Measurements from ENCODE around the gene FOCAD.

FOCAD gene

GRCh38 chr9:20744036-20744630 lies 60.1 kb downstream of the FOCAD start:
- POLR2A ChIA-PET = interaction anchor here (1.6 kb wide), 1 partner anchor 60 kb away, joined by 4 read pairs; the partner anchor contains the start of gene FOCAD
- H3K4me1 ChIP-seq (ENCODE audit: control insufficient read depth, insufficient read depth, low read length) = 0 out of 2 replicates have a peak, but pooled peaks cover 4% of the 10 kb centered on the region
- no peak overlapping the region for H3K27ac ChIP-seq (ENCODE audit: extremely low read depth, low read depth, low read length)
- no peaks in the 10 kb centered on the region for H3K9me3 ChIP-seq (ENCODE audit: control insufficient read depth, insufficient read depth, low read depth, low read length)
- CTCF ChIA-PET = interaction anchor here (0.6 kb wide), 1 partner anchor 19 kb away, joined by 3 read pairs; no protein-coding TSS in a partner anchor
- H3K4me3 ChIP-seq (ENCODE audit: low read depth, low read length) = no peak overlapping the region
- no peak for TF ChIP-seq ZNF645 (tag by site-specific recombination; IDR thresholded peaks at IDR 0.05)
- TF ChIP-seq ZNF654 (tag by site-specific recombination; IDR thresholded peaks at IDR 0.05; ENCODE audit: low read depth) = no peak
- no peak for TF ChIP-seq ZNF629 (tag by site-specific recombination; IDR thresholded peaks at IDR 0.05)
- TF ChIP-seq ZNF785 (tag by site-specific recombination; IDR thresholded peaks at IDR 0.05) = no peak
- no peak for TF ChIP-seq OSR2 (tag by site-specific recombination; IDR thresholded peaks at IDR 0.05)
- TF ChIP-seq, protein P1, sequence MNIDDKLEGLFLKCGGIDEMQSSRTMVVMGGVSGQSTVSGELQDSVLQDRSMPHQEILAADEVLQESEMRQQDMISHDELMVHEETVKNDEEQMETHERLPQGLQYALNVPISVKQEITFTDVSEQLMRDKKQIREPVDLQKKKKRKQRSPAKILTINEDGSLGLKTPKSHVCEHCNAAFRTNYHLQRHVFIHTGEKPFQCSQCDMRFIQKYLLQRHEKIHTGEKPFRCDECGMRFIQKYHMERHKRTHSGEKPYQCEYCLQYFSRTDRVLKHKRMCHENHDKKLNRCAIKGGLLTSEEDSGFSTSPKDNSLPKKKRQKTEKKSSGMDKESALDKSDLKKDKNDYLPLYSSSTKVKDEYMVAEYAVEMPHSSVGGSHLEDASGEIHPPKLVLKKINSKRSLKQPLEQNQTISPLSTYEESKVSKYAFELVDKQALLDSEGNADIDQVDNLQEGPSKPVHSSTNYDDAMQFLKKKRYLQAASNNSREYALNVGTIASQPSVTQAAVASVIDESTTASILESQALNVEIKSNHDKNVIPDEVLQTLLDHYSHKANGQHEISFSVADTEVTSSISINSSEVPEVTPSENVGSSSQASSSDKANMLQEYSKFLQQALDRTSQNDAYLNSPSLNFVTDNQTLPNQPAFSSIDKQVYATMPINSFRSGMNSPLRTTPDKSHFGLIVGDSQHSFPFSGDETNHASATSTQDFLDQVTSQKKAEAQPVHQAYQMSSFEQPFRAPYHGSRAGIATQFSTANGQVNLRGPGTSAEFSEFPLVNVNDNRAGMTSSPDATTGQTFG (tag by site-specific recombination; IDR thresholded peaks at IDR 0.05; ENCODE audit: borderline replicate concordance) = no peak
- no peak for TF ChIP-seq MZF1 (tag by site-specific recombination; IDR thresholded peaks at IDR 0.05; ENCODE audit: borderline replicate concordance)
- no peak for TF ChIP-seq ZNF518A (tag by site-specific recombination; conservative IDR thresholded peaks at IDR 0.05; ENCODE audit: low read depth)
- TF ChIP-seq ZNF624 (tag by site-specific recombination; IDR thresholded peaks at IDR 0.05) = no peak
- no peak for TF ChIP-seq ZSCAN16 (tag by site-specific recombination; IDR thresholded peaks at IDR 0.05)
- TF ChIP-seq ZNF843 (tag by site-specific recombination; IDR thresholded peaks at IDR 0.05) = no peak
- TF ChIP-seq ZNF776 (tag by site-specific recombination; IDR thresholded peaks at IDR 0.05; ENCODE audit: borderline replicate concordance) = no peak
- no peak for TF ChIP-seq SP3 (tag by site-specific recombination; IDR thresholded peaks at IDR 0.05)
- TF ChIP-seq ZNF239 (tag by site-specific recombination; IDR thresholded peaks at IDR 0.05) = no peak
- peaks cover 0 to 14% of the 10 kb centered on the region in 2 experiments; a peak in 1 of 3 replicates for H3K36me3 ChIP-seq (ENCODE audit: control insufficient read depth in 2 of 2, insufficient read depth in 1 of 2, low read length in 2 of 2)

GRCh38 chr9:20746967-20747366 lies 62.9 kb downstream of the FOCAD start:
- H3K4me1 ChIP-seq (ENCODE audit: control insufficient read depth, insufficient read depth, low read length) = peaks cover 4% of the 10 kb centered on the region; the same call in 1 of the 2 replicates
- no peak overlapping the region for H3K27ac ChIP-seq (ENCODE audit: extremely low read depth, low read depth, low read length)
- TF ChIP-seq ZNF140 (tag by site-specific recombination; IDR thresholded peaks at IDR 0.05) (no peak), ZNF624 (tag by site-specific recombination; IDR thresholded peaks at IDR 0.05) (no peak), ZNF157 (tag by site-specific recombination; IDR thresholded peaks at IDR 0.05) (no peak), ZSCAN16 (tag by site-specific recombination; IDR thresholded peaks at IDR 0.05) (no peak)
- TF ChIP-seq, protein P2, sequence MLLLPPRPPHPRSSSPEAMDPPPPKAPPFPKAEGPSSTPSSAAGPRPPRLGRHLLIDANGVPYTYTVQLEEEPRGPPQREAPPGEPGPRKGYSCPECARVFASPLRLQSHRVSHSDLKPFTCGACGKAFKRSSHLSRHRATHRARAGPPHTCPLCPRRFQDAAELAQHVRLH (tag by site-specific recombination; IDR thresholded peaks at IDR 0.05) = no peak
- CTCF ChIA-PET = no interaction called here
- POLR2A ChIA-PET = no interaction called here
- peaks cover 0 to 8% of the 10 kb centered on the region in 2 experiments; a peak in 1 of 3 replicates for H3K36me3 ChIP-seq (ENCODE audit: control insufficient read depth in 2 of 2, insufficient read depth in 1 of 2, low read length in 2 of 2)
- H3K4me3 ChIP-seq (ENCODE audit: low read depth, low read length) = no peak overlapping the region
- H3K9me3 ChIP-seq (ENCODE audit: control insufficient read depth, insufficient read depth, low read depth, low read length) = no peaks in the 10 kb centered on the region

All from HEK293 (cell line).